Small intestine (tissue), 16 donors: ENCODE results near the gene RXRG. TPM values are rescaled to one million over a fixed set of nuclear protein-coding genes. Genes with fewer than 3 reads are reported as not detected.

ENCODE experiments used
- DNase-seq, 2 donors: peaks; one replicate each; pipeline versions ENCODE4 v3.0.0 to v3.0.0-alpha.2; 2013
- FAIRE-seq: peaks from 2 replicates; lab custom pipeline; 2012; peaks lifted over from hg19 to GRCh38; lab: Jason Lieb, UNC
- H3K27ac ChIP-seq, 3 donors: one replicate each; pipeline ENCODE4 v1.5.1; 2013; ENCODE audit warnings: low read length in 2 of 3, mild to moderate bottlenecking in 2 of 3, control low read depth in 1 of 3, inconsistent platforms in 1 of 3, low read depth in 1 of 3, moderate library complexity in 1 of 3
- H3K27me3 ChIP-seq, 3 donors: one replicate each; pipeline ENCODE4 v1.6.1; 2013; ENCODE audit warnings: low read length in 3 of 3, inconsistent platforms in 1 of 3; ENCODE audit not compliant: control insufficient read depth in 3 of 3, insufficient read depth in 3 of 3
- H3K36me3 ChIP-seq, 3 donors: one replicate each; pipeline ENCODE4 v1.6.1; 2013; ENCODE audit warnings: low read length in 3 of 3, inconsistent platforms in 1 of 3, low read depth in 1 of 3, mild to moderate bottlenecking in 1 of 3, moderate library complexity in 1 of 3; ENCODE audit not compliant: control insufficient read depth in 3 of 3, insufficient read depth in 2 of 3
- H3K4me1 ChIP-seq, 3 donors: one replicate each; pipeline ENCODE4 v1.6.1; 2013; ENCODE audit warnings: low read length in 2 of 3, inconsistent platforms in 1 of 3, low read depth in 1 of 3, mild to moderate bottlenecking in 1 of 3, moderate library complexity in 1 of 3; ENCODE audit not compliant: control insufficient read depth in 3 of 3, insufficient read depth in 2 of 3
- H3K4me3 ChIP-seq, 3 donors: one replicate each; pipeline ENCODE4 v1.5.1; 2013; ENCODE audit warnings: low read length in 3 of 3, control low read depth in 1 of 3, inconsistent platforms in 1 of 3, low read depth in 1 of 3, mild to moderate bottlenecking in 1 of 3, moderate library complexity in 1 of 3
- H3K9me3 ChIP-seq, 2 donors: one replicate each; pipeline ENCODE4 v1.6.1; 2013; ENCODE audit warnings: low read depth in 1 of 2, low read length in 1 of 2; ENCODE audit not compliant: control insufficient read depth in 2 of 2, insufficient read depth in 1 of 2
- WGBS, 3 donors: extraction: QIAGEN DNeasy Blood & Tissue Kit; methylation state at CpG; one replicate each; pipeline ENCODE4 v1.1.7; 2013; 5-methylcytosine and 5-hydroxymethylcytosine counted together
- long read RNA-seq, 10 donors: transcript quantifications; one replicate each; lab custom pipeline, GENCODE V29; 2026
- polyA plus RNA-seq, 4 donors: library from polyadenylated mRNA; stranded (reverse) in 3 of 4; unstranded in 1 of 4; fragments of 200-250 nt in 3 of 4; fragments of 120-200 nt in 1 of 4; gene quantifications; one replicate each; pipeline versions ENCODE4 v1.2.1 to v1.2.3, GENCODE V29; 2013
- donor health status: healthy with polysubstance abuse.
- donor health status: control.
- donor health status: control.
- donor health status: Bipolar disorder and iron deficiency.
- donor health status: healthy.

Gene RXRG
- polyA plus RNA-seq, result 1 to 10 TPM in 3 of 4 donors, not detected in 1; 1.1 to 1.2 (median 1.1) TPM
- long read RNA-seq, donor 1, result 0 reads
- long read RNA-seq, donor 2, result 0 reads
- long read RNA-seq, donor 3, result 0 reads
- long read RNA-seq, donor 4, result 0 reads
- long read RNA-seq, donor 5, result 0 reads
- long read RNA-seq, donor 6, result 0 reads
- long read RNA-seq, donor 7, result 0 reads
- long read RNA-seq, donor 8, partial matches to known transcripts, result 0 of 2 reads
- long read RNA-seq, donor 8, other reads (novel, unspliced or antisense), result 0 of 2 reads
- long read RNA-seq, donor 9, result 0 reads
- long read RNA-seq, donor 10, partial matches to known transcripts, result 0 of 2 reads
- long read RNA-seq, donor 10, other reads (novel, unspliced or antisense), result 0 of 2 reads

- no peak within 1 kb of the TSS for H3K27ac ChIP-seq
- DNase-seq, result peak; percentile 17 to 30
- H3K4me3 ChIP-seq, result peak within 1 kb of the TSS; percentile 4 to 21 (median 9)
Measured at GRCh38 chr1:165444897-165445370, at the start of gene RXRG. Gene RXRG, minus strand, starts transcription at chr1:165445126. Its CDS starts 233 bp downstream, at chr1:165444893.

GRCh38 chr1:165492845-165493373 is 48.0 kb upstream of the RXRG start:
- DNase-seq, result no peak
- peaks cover 0 to 3% (median 0%) of the 10 kb centered on the region in 3 donors for H3K27me3 ChIP-seq
- no peaks in the 10 kb centered on the region for H3K4me1 ChIP-seq
- WGBS, 3 donors, result 81 to 85% (median 82%) methylated on average over 6 of the region's 6 CpGs
- no peak overlapping the region for H3K27ac ChIP-seq
- H3K4me3 ChIP-seq, result no peak overlapping the region
- no peaks in the 10 kb centered on the region for H3K9me3 ChIP-seq
- no peak for FAIRE-seq
- no peaks in the 10 kb centered on the region for H3K36me3 ChIP-seq

More at GRCh38 chr1:165444897-165445370, at the start of gene RXRG:
- no peaks in the 10 kb centered on the region for H3K9me3 ChIP-seq
- H3K36me3 ChIP-seq, result no peaks in the 10 kb centered on the region
- FAIRE-seq, result no peak
- WGBS, 3 donors, result 2 to 4% (median 3%) methylated on average over 33 of the region's 33 CpGs
- H3K4me1 ChIP-seq, result peaks cover 0 to 4% (median 0%) of the 10 kb centered on the region in 3 donors
- peaks cover 0 to 39% (median 15%) of the 10 kb centered on the region in 3 donors for H3K27me3 ChIP-seq

GRCh38 chr1:165490175-165490574 is 45.2 kb upstream of the RXRG start:
- Histone ChIP-seq H3K27me3 (peaks cover 0 to 3% (median 0%) of the 10 kb centered on the region in 3 donors), H3K4me1 (no peaks in the 10 kb centered on the region), H3K27ac (no peak overlapping the region), H3K4me3 (no peak overlapping the region), H3K36me3 (no peaks in the 10 kb centered on the region), H3K9me3 (no peaks in the 10 kb centered on the region)
- DNase-seq (no peak), FAIRE-seq (no peak)
- WGBS, 3 donors, result 62 to 77% (median 71%) methylated on average over 5 of the region's 5 CpGs

- no peak for FAIRE-seq
Measured at GRCh38 chr1:165487921-165488320, 43.0 kb upstream of the RXRG start.

GRCh38 chr1:165486663-165487062 is 41.7 kb upstream of the RXRG start:
- FAIRE-seq, result no peak
- peak in 1 of 2 donors; percentile 5 for DNase-seq
- Histone ChIP-seq H3K4me3 (no peak overlapping the region), H3K9me3 (no peaks in the 10 kb centered on the region), H3K27me3 (peaks cover 0 to 3% (median 0%) of the 10 kb centered on the region in 3 donors), H3K36me3 (no peaks in the 10 kb centered on the region), H3K27ac (peak overlapping the region in 1 of 3 donors; percentile 6), H3K4me1 (no peaks in the 10 kb centered on the region)
- 67 to 90% (median 76%) methylated on average over 3 of the region's 3 CpGs for WGBS, 3 donors

More at GRCh38 chr1:165487921-165488320, 43.0 kb upstream of the RXRG start:
- H3K9me3 ChIP-seq, result no peaks in the 10 kb centered on the region
- no peaks in the 10 kb centered on the region for H3K36me3 ChIP-seq
- 6 to 29% (median 12%) methylated on average over 1 of the region's 1 CpG for WGBS, 3 donors
- H3K27me3 ChIP-seq, result peaks cover 0 to 3% (median 0%) of the 10 kb centered on the region in 3 donors
- no peaks in the 10 kb centered on the region for H3K4me1 ChIP-seq
- no peak overlapping the region for H3K27ac ChIP-seq
- no peak for DNase-seq
- no peak overlapping the region for H3K4me3 ChIP-seq

- Histone ChIP-seq H3K4me3 (no peak overlapping the region), H3K36me3 (no peaks in the 10 kb centered on the region), H3K9me3 (no peaks in the 10 kb centered on the region), H3K27ac (no peak overlapping the region), H3K27me3 (no peaks in the 10 kb centered on the region), H3K4me1 (no peaks in the 10 kb centered on the region)
- DNase-seq, result no peak
- FAIRE-seq, result no peak
- WGBS, 3 donors, result 84 to 86% (median 85%) methylated on average over 5 of the region's 5 CpGs
Measured at GRCh38 chr1:165485716-165486115, 40.8 kb upstream of the RXRG start.

GRCh38 chr1:165484532-165484931 is 39.6 kb upstream of the RXRG start:
- Histone ChIP-seq H3K4me3 (no peak overlapping the region), H3K9me3 (no peaks in the 10 kb centered on the region), H3K4me1 (no peaks in the 10 kb centered on the region), H3K36me3 (no peaks in the 10 kb centered on the region), H3K27me3 (no peaks in the 10 kb centered on the region), H3K27ac (no peak overlapping the region)
- DNase-seq, result no peak
- no peak for FAIRE-seq
- WGBS, 3 donors, result 86 to 100% (median 96%) methylated on average over 1 of the region's 1 CpG

- DNase-seq (no peak), FAIRE-seq (no peak)
- no peaks in the 10 kb centered on the region for H3K9me3 ChIP-seq
- no peaks in the 10 kb centered on the region for H3K36me3 ChIP-seq
- H3K4me1 ChIP-seq, result no peaks in the 10 kb centered on the region
- no peaks in the 10 kb centered on the region for H3K27me3 ChIP-seq
- H3K27ac ChIP-seq, result no peak overlapping the region
- WGBS, 3 donors, result 87 to 93% (median 88%) methylated on average over 4 of the region's 4 CpGs
- H3K4me3 ChIP-seq, result no peak overlapping the region
Measured at GRCh38 chr1:165483412-165483811, 38.5 kb upstream of the RXRG start.
